ENCODE measurements around the gene TCF19.

- TF ChIP-seq POLR2AphosphoS5 (IDR thresholded peaks at IDR 0.05; ENCODE audit: low read depth, low read length), result no peak
- TF ChIP-seq SIN3A (IDR thresholded peaks at IDR 0.05; ENCODE audit: borderline replicate concordance, insufficient read depth, low read length), result no peak
- TF ChIP-seq TAF1 (IDR thresholded peaks at IDR 0.05; ENCODE audit: borderline replicate concordance, insufficient read depth, low read length), result no peak
- TF ChIP-seq FOXP2 (optimal IDR thresholded peaks at IDR 0.05; ENCODE audit: borderline replicate concordance, extremely low read depth, extremely low read length, insufficient read depth), result no peak
- TF ChIP-seq, protein P1, sequence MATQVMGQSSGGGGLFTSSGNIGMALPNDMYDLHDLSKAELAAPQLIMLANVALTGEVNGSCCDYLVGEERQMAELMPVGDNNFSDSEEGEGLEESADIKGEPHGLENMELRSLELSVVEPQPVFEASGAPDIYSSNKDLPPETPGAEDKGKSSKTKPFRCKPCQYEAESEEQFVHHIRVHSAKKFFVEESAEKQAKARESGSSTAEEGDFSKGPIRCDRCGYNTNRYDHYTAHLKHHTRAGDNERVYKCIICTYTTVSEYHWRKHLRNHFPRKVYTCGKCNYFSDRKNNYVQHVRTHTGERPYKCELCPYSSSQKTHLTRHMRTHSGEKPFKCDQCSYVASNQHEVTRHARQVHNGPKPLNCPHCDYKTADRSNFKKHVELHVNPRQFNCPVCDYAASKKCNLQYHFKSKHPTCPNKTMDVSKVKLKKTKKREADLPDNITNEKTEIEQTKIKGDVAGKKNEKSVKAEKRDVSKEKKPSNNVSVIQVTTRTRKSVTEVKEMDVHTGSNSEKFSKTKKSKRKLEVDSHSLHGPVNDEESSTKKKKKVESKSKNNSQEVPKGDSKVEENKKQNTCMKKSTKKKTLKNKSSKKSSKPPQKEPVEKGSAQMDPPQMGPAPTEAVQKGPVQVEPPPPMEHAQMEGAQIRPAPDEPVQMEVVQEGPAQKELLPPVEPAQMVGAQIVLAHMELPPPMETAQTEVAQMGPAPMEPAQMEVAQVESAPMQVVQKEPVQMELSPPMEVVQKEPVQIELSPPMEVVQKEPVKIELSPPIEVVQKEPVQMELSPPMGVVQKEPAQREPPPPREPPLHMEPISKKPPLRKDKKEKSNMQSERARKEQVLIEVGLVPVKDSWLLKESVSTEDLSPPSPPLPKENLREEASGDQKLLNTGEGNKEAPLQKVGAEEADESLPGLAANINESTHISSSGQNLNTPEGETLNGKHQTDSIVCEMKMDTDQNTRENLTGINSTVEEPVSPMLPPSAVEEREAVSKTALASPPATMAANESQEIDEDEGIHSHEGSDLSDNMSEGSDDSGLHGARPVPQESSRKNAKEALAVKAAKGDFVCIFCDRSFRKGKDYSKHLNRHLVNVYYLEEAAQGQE (IDR thresholded peaks at IDR 0.05; ENCODE audit: insufficient read depth in 1 of 2, low read depth in 2 of 2, low read length in 2 of 2), result no peak
Measured at GRCh38 chr6:31175971-31176370, 17.6 kb downstream of the TCF19 start.
